HepG2 (cell line): ENCODE measurements around the gene CA14. TPM values are rescaled to one million over a fixed set of nuclear protein-coding genes. Genes with fewer than 3 reads are reported as not detected.
A peak's percentile ranks its signal among the peaks of the same experiment; 100 is the strongest.

Source experiments
- ATAC-seq: fragments of 200-7000 bp; cut with Tn5 transposase; 3 replicates; pipeline ENCODE4 v1.9.1; 2020; ENCODE audit warnings: mild to moderate bottlenecking, moderate library complexity
- BruUV-seq: library from RNA; stranded (reverse); fragments of 400-500 nt; replicated peaks from 2 replicates; lab custom pipeline; 2021; lab: Mats Ljungman, UMichigan
- CTCF ChIA-PET: fragments of 300-600 bp; formaldehyde crosslinking; extraction: SDS; loops from one replicate; lab custom pipeline; 2021; ENCODE audit warnings: low total read pairs, inconsistent platforms, low intra/inter-chr PET ratio; lab: Yijun Ruan, JAX
- POLR2A ChIA-PET: fragments of 350-600 bp; sonication (Branson Sonifier 250); formaldehyde crosslinking; loops from one replicate; lab custom pipeline; 2020; ENCODE audit warnings: antibody characterized with exemption, inconsistent platforms; lab: Yijun Ruan, JAX
- DNase-seq: peaks from one replicate; pipeline ENCODE4 v3.0.0-alpha.2; 2015; ENCODE audit warnings: low spot score
- FAIRE-seq: peaks from 3 replicates; lab custom pipeline; 2011; peaks lifted over from hg19 to GRCh38; lab: Jason Lieb, UNC
- H2AFZ ChIP-seq: one replicate; pipeline ENCODE4 v1.6.1; 2011; ENCODE audit warnings: low read length, inconsistent platforms
- H3K27ac ChIP-seq: fragments of 300-600 bp; 3 replicates; pipeline ENCODE4 v1.8.0; 2011; ENCODE audit warnings: mixed run types, mild to moderate bottlenecking, mixed read lengths, low read length, inconsistent platforms; ENCODE audit not compliant: insufficient read depth; ENCODE audit errors: extremely low read length
- H3K27me3 ChIP-seq, 2 experiments: fragments of 200-600 bp in 1 of 2; 2 replicates in 1 of 2; 3 replicates in 1 of 2; pipeline versions ENCODE4 v1.6.0 to v1.8.0; 2011; ENCODE audit warnings: low read length in 2 of 2, mild to moderate bottlenecking in 2 of 2, moderate library complexity in 2 of 2, inconsistent platforms in 1 of 2; ENCODE audit not compliant: insufficient read depth in 2 of 2, control insufficient read depth in 1 of 2
- H3K36me3 ChIP-seq, 2 experiments: fragments of 200-600 bp in 1 of 2; replicated peaks in 1 of 2; 2 replicates in 1 of 2; 3 replicates in 1 of 2; pipeline versions ENCODE4 v1.5.1 to v1.8.0; 2011; ENCODE audit warnings: low read length in 2 of 2, inconsistent platforms in 1 of 2; ENCODE audit not compliant: insufficient read depth in 2 of 2, control insufficient read depth in 1 of 2
- H3K4me1 ChIP-seq: 2 replicates; pipeline ENCODE4 v1.5.1; 2012; ENCODE audit warnings: low read length, inconsistent platforms; ENCODE audit not compliant: insufficient read depth
- H3K4me2 ChIP-seq: 2 replicates; pipeline ENCODE4 v1.6.0; 2011; ENCODE audit warnings: low read depth, low read length, inconsistent platforms
- H3K4me3 ChIP-seq, 3 experiments: fragments of 200-600 bp in 1 of 3; sonication (generic), shearing (Covaris generic) in 1 of 3; replicated peaks in 1 of 3; 2 replicates each; pipeline ENCODE4 v1.5.1; 2011 to 2016; ENCODE audit warnings: low read length in 3 of 3, inconsistent platforms in 2 of 3, low read depth in 2 of 3, mild to moderate bottlenecking in 2 of 3, control low read depth in 1 of 3, mixed read lengths in 1 of 3; ENCODE audit not compliant: insufficient read depth in 1 of 3
- H3K79me2 ChIP-seq: one replicate; pipeline ENCODE4 v1.6.1; 2011; ENCODE audit warnings: low read length, inconsistent platforms; ENCODE audit not compliant: insufficient read depth
- H3K9ac ChIP-seq: 2 replicates; pipeline ENCODE4 v1.6.0; 2011; ENCODE audit warnings: mild to moderate bottlenecking, low read depth, low read length, inconsistent platforms; ENCODE audit not compliant: insufficient read depth
- H3K9me3 ChIP-seq: 2 replicates; pipeline ENCODE4 v1.5.1; 2012; ENCODE audit warnings: mild to moderate bottlenecking, low read length
- H4K20me1 ChIP-seq: 2 replicates; pipeline ENCODE4 v1.6.0; 2011; ENCODE audit warnings: inconsistent platforms, mild to moderate bottlenecking, low read length, moderate library complexity; ENCODE audit not compliant: insufficient read depth
- FOXP1 ChIP-seq, 2 experiments: fragments of 450-650 bp in 1 of 2; IDR thresholded peaks; 2 replicates each; pipeline ENCODE4 v1.6.1; 2017 to 2018; ENCODE audit warnings: antibody characterized with exemption in 1 of 2
- MLXIP ChIP-seq: sonication (generic); formaldehyde crosslinking; IDR thresholded peaks from 2 replicates; pipeline ENCODE4 v1.9.0; 2021; ENCODE audit warnings: missing genetic modification reagents, borderline replicate concordance
- TP53 ChIP-seq: sonication (generic); formaldehyde crosslinking; conservative IDR thresholded peaks from 2 replicates; pipeline ENCODE4 v1.4.0; 2020; ENCODE audit warnings: missing genetic modification reagents
- YY1 ChIP-seq: IDR thresholded peaks from 2 replicates; pipeline ENCODE4 v1.6.1; 2011; ENCODE audit warnings: low read length, low read depth, moderate library complexity, mild to moderate bottlenecking; ENCODE audit not compliant: insufficient read depth, insufficient replicate concordance
- ZFP41 ChIP-seq: sonication (generic); formaldehyde crosslinking; IDR thresholded peaks from 2 replicates; pipeline ENCODE4 v1.4.0; 2020; ENCODE audit warnings: mild to moderate bottlenecking, missing genetic modification reagents, borderline replicate concordance
- ZNF280D ChIP-seq: sonication (generic); formaldehyde crosslinking; IDR thresholded peaks from 2 replicates; pipeline ENCODE4 v1.5.1; 2020; ENCODE audit warnings: mild to moderate bottlenecking, missing genetic modification reagents
- WGBS: methylation state at CpG from one replicate; pipeline ENCODE4 v1.1.6; 2017; ENCODE audit warnings: low lambda C conversion rate; 5-methylcytosine and 5-hydroxymethylcytosine counted together
- in situ Hi-C: cut with HindIII; loops from 2 replicates; pipeline ENCODE4 v1.10.0; 2017; ENCODE audit warnings: low pct_unique_long_range_greater_than_20kb; ENCODE audit not compliant: extremely low pct_ligation_motif_present
- intact Hi-C: fragments of 100-400 bp; cut with micrococcal nuclease; formaldehyde crosslinking; loops from one replicate; pipeline ENCODE4 v1.10.0; 2022; ENCODE audit not compliant: unreplicated experiment
- polyA plus RNA-seq, 8 experiments: library from polyadenylated mRNA; depleted of rRNA in 3 of 8; stranded (reverse) in 7 of 8; unstranded in 1 of 8; fragments of >200 nt; fragmentation: Illumina TruSeq in 4 of 8; extraction: Trizol in 4 of 8; gene quantifications; 2 replicates each; pipeline versions ENCODE4 v1.2.1 to v1.2.3, GENCODE V29; 2011 to 2016; ENCODE audit warnings: low read depth in 4 of 8, missing spikeins in 1 of 8, mixed read lengths in 1 of 8; ENCODE audit not compliant: insufficient read depth in 1 of 8
- total RNA-seq, 5 experiments: library from RNA; depleted of rRNA; stranded (reverse); fragments of >200 nt; fragmentation: Illumina TruSeq; extraction: Trizol; gene quantifications; 2 replicates each; pipeline ENCODE4 v1.2.3, GENCODE V29; 2016; ENCODE audit warnings: low read depth in 1 of 5
- TF ChIP-seq, protein P1 (sequence below): sonication (generic); formaldehyde crosslinking; IDR thresholded peaks from 2 replicates; pipeline ENCODE4 v1.9.0; 2021; ENCODE audit warnings: mild to moderate bottlenecking, missing genetic modification reagents

Gene CA14
- total and polyA plus RNA-seq, 2 of the 13 experiments (the other 11 are each of a cell fraction or from before 2014, with no cell fraction given) = 2.4 to 8.5 TPM

- DNase-seq = no peak
- intact Hi-C loops = loop anchor here (10.0 kb wide), 1 partner anchor 296 kb away; no protein-coding TSS in a partner anchor
- TF ChIP-seq MLXIP (CRISPR knock-in tag) (no peak), FOXP1 (IDR thresholded peaks at IDR 0.05) (no peak), FOXP1 (CRISPR knock-in tag; IDR thresholded peaks at IDR 0.05) (no peak), TP53 (CRISPR knock-in tag) (no peak), ZFP41 (no peak), ZNF280D (no peak), YY1 (no peak)
- TF ChIP-seq, protein P1, sequence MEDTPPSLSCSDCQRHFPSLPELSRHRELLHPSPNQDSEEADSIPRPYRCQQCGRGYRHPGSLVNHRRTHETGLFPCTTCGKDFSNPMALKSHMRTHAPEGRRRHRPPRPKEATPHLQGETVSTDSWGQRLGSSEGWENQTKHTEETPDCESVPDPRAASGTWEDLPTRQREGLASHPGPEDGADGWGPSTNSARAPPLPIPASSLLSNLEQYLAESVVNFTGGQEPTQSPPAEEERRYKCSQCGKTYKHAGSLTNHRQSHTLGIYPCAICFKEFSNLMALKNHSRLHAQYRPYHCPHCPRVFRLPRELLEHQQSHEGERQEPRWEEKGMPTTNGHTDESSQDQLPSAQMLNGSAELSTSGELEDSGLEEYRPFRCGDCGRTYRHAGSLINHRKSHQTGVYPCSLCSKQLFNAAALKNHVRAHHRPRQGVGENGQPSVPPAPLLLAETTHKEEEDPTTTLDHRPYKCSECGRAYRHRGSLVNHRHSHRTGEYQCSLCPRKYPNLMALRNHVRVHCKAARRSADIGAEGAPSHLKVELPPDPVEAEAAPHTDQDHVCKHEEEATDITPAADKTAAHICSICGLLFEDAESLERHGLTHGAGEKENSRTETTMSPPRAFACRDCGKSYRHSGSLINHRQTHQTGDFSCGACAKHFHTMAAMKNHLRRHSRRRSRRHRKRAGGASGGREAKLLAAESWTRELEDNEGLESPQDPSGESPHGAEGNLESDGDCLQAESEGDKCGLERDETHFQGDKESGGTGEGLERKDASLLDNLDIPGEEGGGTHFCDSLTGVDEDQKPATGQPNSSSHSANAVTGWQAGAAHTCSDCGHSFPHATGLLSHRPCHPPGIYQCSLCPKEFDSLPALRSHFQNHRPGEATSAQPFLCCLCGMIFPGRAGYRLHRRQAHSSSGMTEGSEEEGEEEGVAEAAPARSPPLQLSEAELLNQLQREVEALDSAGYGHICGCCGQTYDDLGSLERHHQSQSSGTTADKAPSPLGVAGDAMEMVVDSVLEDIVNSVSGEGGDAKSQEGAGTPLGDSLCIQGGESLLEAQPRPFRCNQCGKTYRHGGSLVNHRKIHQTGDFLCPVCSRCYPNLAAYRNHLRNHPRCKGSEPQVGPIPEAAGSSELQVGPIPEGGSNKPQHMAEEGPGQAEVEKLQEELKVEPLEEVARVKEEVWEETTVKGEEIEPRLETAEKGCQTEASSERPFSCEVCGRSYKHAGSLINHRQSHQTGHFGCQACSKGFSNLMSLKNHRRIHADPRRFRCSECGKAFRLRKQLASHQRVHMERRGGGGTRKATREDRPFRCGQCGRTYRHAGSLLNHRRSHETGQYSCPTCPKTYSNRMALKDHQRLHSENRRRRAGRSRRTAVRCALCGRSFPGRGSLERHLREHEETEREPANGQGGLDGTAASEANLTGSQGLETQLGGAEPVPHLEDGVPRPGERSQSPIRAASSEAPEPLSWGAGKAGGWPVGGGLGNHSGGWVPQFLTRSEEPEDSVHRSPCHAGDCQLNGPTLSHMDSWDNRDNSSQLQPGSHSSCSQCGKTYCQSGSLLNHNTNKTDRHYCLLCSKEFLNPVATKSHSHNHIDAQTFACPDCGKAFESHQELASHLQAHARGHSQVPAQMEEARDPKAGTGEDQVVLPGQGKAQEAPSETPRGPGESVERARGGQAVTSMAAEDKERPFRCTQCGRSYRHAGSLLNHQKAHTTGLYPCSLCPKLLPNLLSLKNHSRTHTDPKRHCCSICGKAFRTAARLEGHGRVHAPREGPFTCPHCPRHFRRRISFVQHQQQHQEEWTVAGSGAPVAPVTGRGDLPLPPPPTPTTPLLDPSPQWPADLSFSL (CRISPR knock-in tag) = no peak
Measured at GRCh38 chr1:150259217-150259616, 1.6 kb downstream of the CA14 start.

More at GRCh38 chr1:150259217-150259616, 1.6 kb downstream of the CA14 start:
- H3K27me3 ChIP-seq = no peaks in the 10 kb centered on the region; a peak in 1 of 5 replicates
- no peaks in the 10 kb centered on the region for H3K79me2 ChIP-seq
- in situ Hi-C loops = loop anchor here (5.0 to 10.0 kb wide), 3 partner anchors 38 to 276 kb away; no protein-coding TSS in a partner anchor
- ChIA-PET CTCF (no interaction called here), POLR2A (interaction anchor here (0.9 to 5.0 kb wide), 3 partner anchors 9 to 105 kb away, joined by 3 to 32 read pairs (median 4); partner anchors contain the start of genes APH1A and RPRD2)
- H3K9me3 ChIP-seq = no peaks in the 10 kb centered on the region
- peak overlapping the region; percentile 73 for H3K27ac ChIP-seq
- peaks cover 45% of the 10 kb centered on the region for H3K4me1 ChIP-seq
- ATAC-seq (no peak), FAIRE-seq (no peak)
- peaks cover 0 to 1% of the 10 kb centered on the region in 2 experiments; a peak in 2 of 5 replicates for H3K36me3 ChIP-seq
- H3K4me2 ChIP-seq = peak overlapping the region; percentile 98
- H2AFZ ChIP-seq = no peak overlapping the region
- H3K9ac ChIP-seq = peak overlapping the region; percentile 47; the same call in 1 of the 2 replicates
- no TSS peak for BruUV-seq
- H3K4me3 ChIP-seq = peak overlapping the region; percentile 42 to 78 (median 53)
- 8% methylated on average over 2 of the region's 4 CpGs for WGBS
- no peaks in the 10 kb centered on the region for H4K20me1 ChIP-seq
